Measurements from ENCODE around the gene EPHB2. TPM values are rescaled to one million over a fixed set of nuclear protein-coding genes. Genes with fewer than 3 reads are reported as not detected.

EPHB2 gene
- total RNA-seq, 3 donors from 2014 or later = 22.7 to 76.7 (median 70.8) TPM

DNA sequence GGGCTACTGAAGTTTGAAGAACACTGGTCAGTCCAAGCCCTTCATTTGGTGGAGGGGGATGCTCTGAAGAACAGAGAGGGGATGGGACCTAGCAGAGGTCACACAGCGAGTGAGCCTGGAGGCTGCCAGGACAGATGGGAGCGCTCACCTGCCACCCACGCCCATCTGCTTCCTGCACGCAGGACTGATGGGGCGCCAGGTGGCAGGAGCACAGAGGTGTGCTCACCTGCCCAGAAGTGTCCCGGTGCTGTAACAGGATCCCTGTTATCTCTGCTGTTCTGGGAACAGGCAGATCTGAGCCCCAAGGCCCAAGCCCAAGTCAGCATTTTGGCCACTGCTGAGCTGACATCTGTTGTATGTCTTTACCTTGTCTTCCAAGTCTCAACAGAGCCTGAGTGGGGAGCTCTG lies 40.5 kb downstream of the EPHB2 start:
- ATAC-seq (peak; percentile 78), DNase-seq (peak; percentile 30 to 73 (median 57))
- Histone ChIP-seq H3K4me1 (ENCODE audit: low read depth) (peaks cover 24% of the 10 kb centered on the region), H3K4me3 (no peak overlapping the region), H3K9me3 (no peaks in the 10 kb centered on the region), H3K36me3 (ENCODE audit: low read depth) (no peaks in the 10 kb centered on the region)
- intact Hi-C loops (cut with DNase I, micrococcal nuclease) = no loop called here
- TF ChIP-seq, protein P1, sequence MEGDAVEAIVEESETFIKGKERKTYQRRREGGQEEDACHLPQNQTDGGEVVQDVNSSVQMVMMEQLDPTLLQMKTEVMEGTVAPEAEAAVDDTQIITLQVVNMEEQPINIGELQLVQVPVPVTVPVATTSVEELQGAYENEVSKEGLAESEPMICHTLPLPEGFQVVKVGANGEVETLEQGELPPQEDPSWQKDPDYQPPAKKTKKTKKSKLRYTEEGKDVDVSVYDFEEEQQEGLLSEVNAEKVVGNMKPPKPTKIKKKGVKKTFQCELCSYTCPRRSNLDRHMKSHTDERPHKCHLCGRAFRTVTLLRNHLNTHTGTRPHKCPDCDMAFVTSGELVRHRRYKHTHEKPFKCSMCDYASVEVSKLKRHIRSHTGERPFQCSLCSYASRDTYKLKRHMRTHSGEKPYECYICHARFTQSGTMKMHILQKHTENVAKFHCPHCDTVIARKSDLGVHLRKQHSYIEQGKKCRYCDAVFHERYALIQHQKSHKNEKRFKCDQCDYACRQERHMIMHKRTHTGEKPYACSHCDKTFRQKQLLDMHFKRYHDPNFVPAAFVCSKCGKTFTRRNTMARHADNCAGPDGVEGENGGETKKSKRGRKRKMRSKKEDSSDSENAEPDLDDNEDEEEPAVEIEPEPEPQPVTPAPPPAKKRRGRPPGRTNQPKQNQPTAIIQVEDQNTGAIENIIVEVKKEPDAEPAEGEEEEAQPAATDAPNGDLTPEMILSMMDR (IDR thresholded peaks at IDR 0.05) = no peak

GRCh38 chr1:22752339-22752738 lies 41.7 kb downstream of the EPHB2 start:
- peaks cover 17% of the 10 kb centered on the region for H3K4me1 ChIP-seq (ENCODE audit: low read depth)
- no peaks in the 10 kb centered on the region for H3K36me3 ChIP-seq (ENCODE audit: low read depth)
- no peak overlapping the region for H3K4me3 ChIP-seq
- TF ChIP-seq, protein P1 (IDR thresholded peaks at IDR 0.05) = no peak
- no peaks in the 10 kb centered on the region for H3K9me3 ChIP-seq
- no peak for ATAC-seq
- intact Hi-C loops (cut with DNase I, micrococcal nuclease) = no loop called here
- no peak for DNase-seq

DNA sequence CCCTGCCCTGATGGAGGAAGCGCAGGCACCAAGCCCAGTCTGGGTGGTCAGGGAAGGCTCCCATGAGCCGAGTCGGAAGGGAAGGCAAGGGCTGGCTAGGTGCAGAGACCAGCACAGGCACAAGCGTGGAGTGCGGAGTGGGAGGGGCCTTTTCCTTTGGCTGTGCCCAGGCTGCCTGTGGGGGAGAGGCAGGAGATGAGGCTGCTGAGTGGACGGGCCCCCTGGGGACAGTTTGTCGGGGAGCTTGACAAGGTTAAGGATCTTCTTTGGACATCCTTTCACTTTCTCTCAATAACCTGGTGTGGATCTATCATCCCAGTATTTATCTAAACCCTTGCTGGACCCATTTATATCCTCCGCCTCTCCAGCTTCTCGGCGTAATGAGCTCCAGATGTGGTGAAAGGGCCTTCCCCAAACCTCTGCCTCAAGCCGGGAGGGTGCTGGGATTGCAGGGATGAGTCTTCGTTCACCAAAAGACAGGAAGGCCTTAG lies 42.9 kb downstream of the EPHB2 start:
- intact Hi-C loops (cut with DNase I, micrococcal nuclease) = no loop called here
- no peak for ATAC-seq

GRCh38 chr1:22754106-22754768 lies 43.6 kb downstream of the EPHB2 start:
- TF ChIP-seq, protein P1 (IDR thresholded peaks at IDR 0.05) = no peak
- H3K4me3 ChIP-seq = no peak overlapping the region

More for the DNA sequence above, 42.9 kb downstream of the EPHB2 start:
- Histone ChIP-seq H3K4me1 (ENCODE audit: low read depth) (peaks cover 17% of the 10 kb centered on the region), H3K36me3 (ENCODE audit: low read depth) (no peaks in the 10 kb centered on the region), H3K4me3 (no peak overlapping the region), H3K9me3 (no peaks in the 10 kb centered on the region)
- TF ChIP-seq, protein P1 (IDR thresholded peaks at IDR 0.05) = no peak
- no peak for DNase-seq

DNA sequence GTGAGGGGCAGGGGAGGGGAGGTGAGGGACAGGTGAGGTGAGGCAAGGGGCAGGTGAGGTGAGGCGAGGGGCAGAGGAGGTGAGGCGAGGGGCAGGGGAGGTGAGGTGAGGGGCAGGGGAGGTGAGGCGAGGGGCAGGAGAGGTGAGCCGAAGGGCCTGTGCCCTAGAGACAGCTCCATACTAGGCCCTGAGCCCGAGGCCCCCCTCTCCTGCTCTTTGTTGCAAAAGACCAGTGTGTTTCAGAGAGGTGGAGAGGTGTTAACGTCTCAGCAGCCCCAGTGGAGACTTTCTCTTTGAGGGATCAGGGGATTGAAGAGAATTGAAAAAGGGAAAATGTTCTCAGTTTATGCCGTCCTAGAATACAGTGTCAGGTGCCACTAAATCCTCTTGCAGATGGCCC lies 44.2 kb downstream of the EPHB2 start:
- H3K9me3 ChIP-seq = no peaks in the 10 kb centered on the region
- TF ChIP-seq, protein P1 (IDR thresholded peaks at IDR 0.05) = no peak
- no peak overlapping the region for H3K4me3 ChIP-seq
- no peaks in the 10 kb centered on the region for H3K36me3 ChIP-seq (ENCODE audit: low read depth)
- DNase-seq = no peak
- H3K4me1 ChIP-seq (ENCODE audit: low read depth) = peaks cover 17% of the 10 kb centered on the region
- intact Hi-C loops (cut with DNase I, micrococcal nuclease) = no loop called here
- no peak for ATAC-seq

More at GRCh38 chr1:22754106-22754768, 43.6 kb downstream of the EPHB2 start:
- H3K4me1 ChIP-seq (ENCODE audit: low read depth) = peaks cover 17% of the 10 kb centered on the region
- DNase-seq (no peak), ATAC-seq (no peak)
- no peaks in the 10 kb centered on the region for H3K9me3 ChIP-seq
- intact Hi-C loops (cut with DNase I, micrococcal nuclease) = no loop called here
- no peaks in the 10 kb centered on the region for H3K36me3 ChIP-seq (ENCODE audit: low read depth)
